NAMALWA (cell line): ENCODE results near the gene ARHGAP26.

Experiments used
- DNase-seq: peaks from one replicate; pipeline ENCODE4 v3.0.0-alpha.2; 2015; ENCODE audit warnings: low spot score

ARHGAP26 gene

GRCh38 chr5:143244000-143244736, 474.0 kb downstream of the ARHGAP26 start:
- no peak for DNase-seq

DNA sequence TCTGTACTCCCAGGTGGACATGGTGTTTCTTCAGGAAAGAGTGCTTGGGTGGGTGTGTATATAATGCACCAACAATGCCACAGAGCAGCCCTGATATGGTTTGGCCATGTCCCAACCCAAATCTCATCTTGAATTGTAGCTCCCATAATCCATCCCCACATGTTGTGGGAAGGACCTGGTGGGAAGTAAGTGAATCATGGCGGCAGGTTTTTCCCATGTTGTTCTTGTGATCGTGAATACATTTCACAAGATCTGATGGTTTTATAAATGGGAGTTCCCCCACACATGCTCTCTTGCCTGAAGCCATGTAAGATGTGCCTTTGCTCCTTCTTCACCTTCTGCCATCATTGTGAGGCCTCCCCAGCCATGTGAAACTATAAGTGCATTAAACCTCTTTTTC, 474.8 kb downstream of the ARHGAP26 start:
- no peak for DNase-seq

GRCh38 chr5:143245929-143246561, 475.9 kb downstream of the ARHGAP26 start:
- no peak for DNase-seq

DNA sequence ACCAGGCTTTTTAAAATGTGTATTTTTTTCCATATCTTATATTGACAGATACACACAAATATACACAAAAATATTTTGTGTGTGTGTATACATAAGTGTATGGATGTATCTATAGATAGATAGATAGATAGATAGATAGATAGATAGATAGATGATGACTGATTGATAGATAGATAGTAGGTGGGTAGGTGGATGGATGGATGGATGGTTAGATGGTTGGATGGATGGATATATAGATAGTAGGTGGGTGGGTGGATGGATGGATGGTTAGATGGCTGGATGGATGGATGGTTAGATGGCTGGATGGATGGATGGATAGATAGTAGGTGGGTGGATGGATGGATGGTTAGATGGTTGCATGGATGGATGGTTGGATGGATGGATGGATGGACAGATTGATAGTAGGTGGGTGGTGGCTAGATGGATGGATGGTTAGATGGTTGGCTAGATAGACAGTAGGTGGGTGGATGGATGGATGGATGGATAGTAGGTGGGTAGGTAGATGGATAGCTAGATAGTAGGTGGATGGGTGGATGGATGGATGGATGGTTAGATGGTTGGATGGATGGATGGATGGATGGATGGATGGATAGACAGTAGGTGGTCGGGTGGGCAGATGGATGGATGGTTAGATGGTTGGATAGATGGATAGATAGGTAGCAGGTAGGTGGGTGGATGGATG, 477.1 kb downstream of the ARHGAP26 start:
- no peak for DNase-seq

DNA sequence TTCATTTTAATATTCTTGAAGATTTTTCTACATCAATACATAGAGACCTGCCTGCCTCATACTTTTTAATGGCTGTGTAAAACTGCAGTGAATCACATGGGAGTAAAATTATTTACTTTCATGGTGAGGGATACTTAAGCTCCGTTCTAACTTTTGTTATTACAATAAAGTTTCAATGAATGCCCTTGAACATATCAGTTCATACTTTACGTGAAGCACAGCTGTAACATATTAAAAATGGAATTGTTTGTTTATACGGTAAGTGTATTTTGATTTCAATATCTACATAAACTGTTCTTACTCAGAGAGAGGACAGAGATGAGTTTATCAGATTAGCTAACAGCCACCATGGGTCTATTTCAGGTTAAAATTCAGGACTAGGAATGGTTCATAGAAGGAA, 478.2 kb downstream of the ARHGAP26 start:
- no peak for DNase-seq

DNA sequence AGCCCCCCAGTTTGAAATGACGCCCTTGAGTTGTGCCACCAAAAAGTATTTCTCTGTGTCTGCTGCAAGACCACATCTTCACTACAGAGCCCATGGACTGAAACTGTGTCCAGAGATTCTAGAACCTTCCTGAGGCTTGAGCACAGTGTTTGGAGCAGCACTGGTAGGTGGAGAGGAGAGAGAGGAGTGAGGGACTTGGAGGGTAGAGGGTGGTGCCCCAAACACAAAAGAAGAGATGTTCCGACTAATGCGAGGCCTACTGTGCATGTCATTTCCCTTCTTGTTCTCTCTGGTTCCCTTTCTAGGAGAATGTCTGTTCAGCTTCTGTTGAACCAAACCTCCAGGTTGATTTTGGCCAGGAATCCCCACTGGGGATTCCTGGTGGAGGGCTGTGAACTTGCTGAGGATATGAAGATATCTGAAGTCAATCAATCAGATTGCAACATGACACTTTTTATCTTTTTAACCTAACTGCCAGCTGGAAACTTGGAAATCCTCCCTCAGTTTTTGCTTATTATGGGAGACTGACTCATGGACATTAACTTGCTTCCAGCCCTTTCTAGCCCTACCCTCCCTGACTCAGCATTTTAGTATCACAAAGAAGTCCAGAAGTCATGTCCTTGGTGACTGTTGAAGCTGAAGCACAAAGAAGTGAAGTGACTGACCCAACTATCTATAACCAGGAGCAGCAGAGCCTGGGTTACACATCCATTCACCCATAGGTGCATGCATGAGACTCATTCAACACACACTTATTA, 478.8 kb downstream of the ARHGAP26 start:
- no peak for DNase-seq

GRCh38 chr5:143249851-143250250, 479.7 kb downstream of the ARHGAP26 start:
- no peak for DNase-seq

DNA sequence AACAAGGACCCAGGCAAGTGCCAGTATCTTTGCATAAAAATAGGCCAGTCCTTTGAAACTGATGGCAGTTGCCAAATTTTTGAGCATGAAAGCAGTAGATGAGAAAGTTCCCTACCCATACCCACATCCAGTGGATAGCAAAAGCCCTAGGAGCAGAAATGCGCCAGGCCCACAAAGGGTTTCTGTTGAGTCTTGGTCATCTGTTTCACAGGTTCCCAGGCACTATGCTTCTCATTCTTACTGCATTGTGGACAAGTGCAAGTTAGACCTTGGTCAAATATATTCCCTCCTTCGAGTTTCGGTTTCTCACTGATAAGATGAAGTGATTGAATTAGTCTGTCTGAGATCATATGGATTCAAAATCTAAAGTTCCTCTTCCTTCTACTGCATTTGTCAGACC, 481.0 kb downstream of the ARHGAP26 start:
- no peak for DNase-seq

- no peak for DNase-seq
Measured at GRCh38 chr5:143251946-143252345, 481.8 kb downstream of the ARHGAP26 start.

DNA sequence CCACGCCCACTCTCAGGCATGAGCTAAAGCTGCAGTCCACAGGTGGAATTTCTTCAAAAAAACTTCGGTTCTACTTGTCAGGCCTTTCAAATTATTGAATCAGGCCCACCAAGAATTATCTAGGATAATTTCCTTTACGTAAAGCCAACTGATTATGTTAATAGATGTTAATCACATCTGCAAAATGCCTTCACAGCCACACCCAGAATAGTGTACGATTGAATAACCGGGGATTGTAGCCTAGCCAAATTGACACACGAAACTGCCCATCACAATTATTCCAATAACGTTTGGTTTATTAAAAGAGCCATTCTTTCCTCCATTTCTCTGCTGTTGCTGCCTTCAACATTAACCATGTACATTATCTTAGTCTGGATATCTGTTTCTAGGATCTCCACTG, 484.6 kb downstream of the ARHGAP26 start:
- DNase-seq = no peak

DNA sequence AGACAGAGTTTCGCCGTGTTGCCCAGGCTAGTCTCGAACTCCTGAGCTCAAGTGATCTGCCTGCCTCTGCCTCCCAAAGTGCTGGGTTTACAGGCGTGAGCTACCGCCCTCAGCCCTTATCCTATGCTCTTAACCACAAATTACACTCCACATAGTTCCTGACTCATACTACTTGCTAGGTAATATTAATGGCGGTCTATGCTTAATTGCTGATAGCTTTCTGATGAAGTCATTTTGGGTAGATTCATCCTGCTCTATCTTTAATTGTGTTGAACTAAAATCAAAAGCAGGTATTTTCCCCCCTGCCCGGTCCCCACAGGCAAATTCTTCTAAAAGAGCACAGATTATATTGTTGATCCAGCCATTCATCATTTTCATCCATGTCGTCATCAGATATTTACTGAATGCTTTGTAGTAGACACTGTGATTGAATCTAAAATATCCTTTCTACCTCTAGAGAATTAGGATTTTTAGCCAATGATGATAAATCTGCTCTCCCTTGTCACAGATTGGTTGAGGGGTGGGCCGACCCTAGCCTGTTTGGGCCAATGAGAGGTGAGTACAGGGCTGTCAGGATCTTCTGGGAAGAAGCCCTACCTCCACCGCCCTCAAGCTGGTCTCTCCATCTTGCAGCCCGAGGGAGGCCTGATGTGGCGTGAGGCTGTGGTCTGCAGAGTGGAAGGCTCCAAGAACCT, 488.5 kb downstream of the ARHGAP26 start:
- no peak for DNase-seq

DNA sequence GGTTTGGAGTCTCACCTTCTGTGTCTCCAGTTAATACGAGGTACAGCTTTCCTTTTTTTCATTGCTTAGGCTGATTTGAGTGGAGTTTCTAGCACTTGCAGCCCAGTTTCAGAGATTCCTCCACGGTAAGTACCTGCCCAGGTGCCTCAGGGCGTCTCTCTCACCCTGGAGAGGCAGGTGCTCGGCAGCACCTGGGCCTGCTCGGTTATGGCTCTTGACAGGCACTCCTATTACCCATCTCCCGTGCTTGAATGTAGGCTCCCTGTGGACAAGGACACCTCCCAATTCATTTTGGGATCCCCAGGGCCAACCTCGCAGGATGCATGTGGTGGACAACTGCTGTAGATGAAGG, 489.1 kb downstream of the ARHGAP26 start:
- no peak for DNase-seq

GRCh38 chr5:143261748-143262392, 491.7 kb downstream of the ARHGAP26 start:
- no peak for DNase-seq

DNA sequence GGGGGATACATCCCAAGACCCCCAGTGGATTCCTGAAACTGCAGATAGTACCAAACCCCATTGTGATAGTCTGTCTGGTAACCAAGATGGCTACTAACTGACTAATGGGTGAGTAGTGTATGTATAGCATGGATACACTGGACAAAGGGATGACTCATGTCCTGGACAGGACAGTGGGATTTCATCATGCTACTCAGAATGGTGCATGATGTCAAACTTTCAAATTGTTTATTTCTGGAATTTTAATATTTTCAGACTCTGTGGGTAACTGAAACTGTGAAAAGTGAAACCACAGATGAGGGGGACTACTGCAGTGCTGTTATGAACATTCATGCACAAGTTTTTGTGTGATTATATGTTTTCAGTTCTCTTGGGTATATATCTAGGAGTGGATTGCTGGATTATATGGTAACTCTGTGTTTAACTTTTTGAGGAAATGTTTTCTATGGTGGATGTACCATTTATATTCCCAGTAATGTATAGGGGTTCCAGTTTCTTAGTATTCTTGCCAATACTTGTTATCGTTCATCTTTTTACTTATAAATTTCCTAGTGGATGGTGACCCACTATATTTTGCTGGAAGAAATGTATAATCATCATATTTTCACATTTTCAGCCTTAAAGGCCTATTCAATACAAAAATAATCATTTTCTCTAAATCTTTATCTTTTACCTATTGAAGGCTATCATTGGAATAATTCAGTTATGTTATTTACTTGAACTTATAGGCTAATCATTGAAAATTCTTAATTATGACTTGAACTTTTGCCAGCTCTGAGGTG, 492.4 kb downstream of the ARHGAP26 start:
- no peak for DNase-seq

DNA sequence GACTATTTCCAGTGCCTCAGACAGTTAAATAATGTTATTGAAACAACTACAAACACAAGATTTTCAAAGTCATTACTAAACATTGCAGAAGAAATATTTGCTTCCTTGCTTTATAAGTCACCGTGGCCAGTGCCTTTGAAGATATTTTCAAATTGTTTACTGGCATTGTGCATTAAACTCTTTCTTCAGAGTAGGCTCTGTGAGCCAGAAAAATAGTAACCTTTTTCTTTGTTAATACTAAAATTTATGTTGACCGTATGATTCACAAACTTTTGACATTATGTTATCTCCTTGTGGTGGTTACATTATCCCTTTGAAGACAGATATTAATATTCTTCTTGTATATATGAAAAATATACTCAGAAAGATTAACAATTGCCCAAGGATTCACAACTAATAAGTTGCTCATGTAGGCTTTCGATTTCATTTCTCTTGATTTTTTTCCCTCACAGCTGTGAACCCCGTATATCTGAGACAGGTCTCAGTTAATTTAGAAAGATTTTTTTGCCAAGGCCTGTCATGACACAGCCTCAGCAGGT, 493.2 kb downstream of the ARHGAP26 start:
- DNase-seq = no peak

- no peak for DNase-seq
Measured at GRCh38 chr5:143265995-143266394, 495.8 kb downstream of the ARHGAP26 start.

GRCh38 chr5:143267186-143267585, 497.0 kb downstream of the ARHGAP26 start:
- no peak for DNase-seq

DNA sequence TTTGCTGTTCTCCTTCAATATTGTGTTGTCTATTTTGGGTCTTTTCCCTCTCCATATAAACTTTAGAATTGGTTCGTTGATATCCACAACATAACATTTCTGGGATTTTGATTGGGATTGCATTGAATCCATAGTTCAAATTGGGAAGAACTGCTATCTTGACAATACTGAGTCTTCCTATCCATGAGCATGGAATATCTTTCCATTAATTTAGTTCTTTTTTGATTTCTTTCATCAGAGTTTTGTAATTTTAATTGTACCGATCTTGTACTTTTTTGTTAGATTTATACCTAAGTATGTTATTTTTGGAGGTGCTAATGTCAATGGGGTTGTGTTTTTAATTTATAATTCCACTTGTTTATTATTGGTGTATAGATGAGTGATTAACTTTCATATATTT, 498.2 kb downstream of the ARHGAP26 start:
- DNase-seq = no peak

GRCh38 chr5:143271431-143271830, 501.3 kb downstream of the ARHGAP26 start:
- no peak for DNase-seq

GRCh38 chr5:143274952-143275351, 504.8 kb downstream of the ARHGAP26 start:
- no peak for DNase-seq
